ENCODE data around the gene CYFIP1.

GRCh38 chr15:23002920-23003319 is 22.8 kb upstream of the CYFIP1 start:
- TF ChIP-seq CTCF (conservative IDR thresholded peaks at IDR 0.05 in 1 of 2, IDR thresholded peaks at IDR 0.05 in 1 of 2; ENCODE audit: low read depth in 1 of 2, low read length in 2 of 2), result no peak
- TF ChIP-seq EZH2 (IDR thresholded peaks at IDR 0.05; ENCODE audit: low read length, missing control alignments), result no peak
